HEK293 (cell line): ENCODE measurements around the gene PAM.

ENCODE experiments used
- CTCF ChIA-PET: fragments of 350-600 bp; formaldehyde crosslinking; extraction: SDS; loops from one replicate; lab custom pipeline; 2021; ENCODE audit warnings: antibody characterized with exemption; lab: Yijun Ruan, JAX
- POLR2A ChIA-PET: fragments of 300-600 bp; formaldehyde crosslinking; extraction: SDS; loops from one replicate; lab custom pipeline; 2020; ENCODE audit warnings: antibody characterized with exemption, inconsistent platforms; lab: Yijun Ruan, JAX
- H3K27ac ChIP-seq: fragments of 200-500 bp; sonication (Bioruptor generic); 2 replicates; pipeline ENCODE4 v1.5.1; 2014; ENCODE audit warnings: low read depth, low read length, control low read depth, inconsistent platforms; ENCODE audit errors: extremely low read depth
- H3K36me3 ChIP-seq, 2 experiments: fragments of 200-500 bp in 1 of 2; sonication (Bioruptor generic) in 1 of 2; 1 replicate in 1 of 2; 2 replicates in 1 of 2; pipeline ENCODE4 v1.5.1; 2014 to 2017; ENCODE audit warnings: inconsistent platforms in 2 of 2, low read length in 2 of 2; ENCODE audit not compliant: control insufficient read depth in 2 of 2, insufficient read depth in 1 of 2
- H3K4me1 ChIP-seq: fragments of 200-500 bp; sonication (Bioruptor generic); 2 replicates; pipeline ENCODE4 v1.5.1; 2014; ENCODE audit warnings: mild to moderate bottlenecking, low read length, inconsistent platforms; ENCODE audit not compliant: control insufficient read depth, insufficient read depth
- H3K4me3 ChIP-seq: 2 replicates; pipeline ENCODE4 v1.5.1; 2011; ENCODE audit warnings: low read depth, mild to moderate bottlenecking, control low read depth, low read length, moderate library complexity
- H3K9me3 ChIP-seq: fragments of 200-500 bp; sonication (Bioruptor generic); 2 replicates; pipeline ENCODE4 v1.5.1; 2014; ENCODE audit warnings: low read depth, low read length, inconsistent platforms; ENCODE audit not compliant: control insufficient read depth, insufficient read depth
- EGR2 ChIP-seq: fragments of 450-650 bp; formaldehyde crosslinking; IDR thresholded peaks from 2 replicates; pipeline ENCODE4 v1.5.1; 2016; ENCODE audit warnings: low read depth, missing biosample characterization, missing genetic modification characterization
- GLI2 ChIP-seq: fragments of 450-650 bp; formaldehyde crosslinking; IDR thresholded peaks from 2 replicates; pipeline ENCODE4; 2017; ENCODE audit warnings: missing biosample characterization, missing genetic modification characterization, low read depth, borderline replicate concordance
- GLIS1 ChIP-seq: fragments of 450-650 bp; formaldehyde crosslinking; IDR thresholded peaks from 2 replicates; pipeline ENCODE4 v1.5.1; 2016; ENCODE audit warnings: missing biosample characterization, missing genetic modification characterization
- TRIM28 ChIP-seq: IDR thresholded peaks from 2 replicates; pipeline ENCODE4 v1.6.1; 2011; ENCODE audit warnings: low read length, control low read depth, borderline replicate concordance
- ZFP41 ChIP-seq: fragments of 450-650 bp; formaldehyde crosslinking; IDR thresholded peaks from 2 replicates; pipeline ENCODE4 v1.5.1; 2016; ENCODE audit warnings: missing biosample characterization, missing genetic modification characterization, borderline replicate concordance
- ZNF202 ChIP-seq: fragments of 450-650 bp; formaldehyde crosslinking; IDR thresholded peaks from 2 replicates; pipeline ENCODE4 v1.5.1; 2016; ENCODE audit warnings: missing biosample characterization, missing genetic modification characterization, borderline replicate concordance
- ZNF335 ChIP-seq: fragments of 450-650 bp; formaldehyde crosslinking; conservative IDR thresholded peaks from 2 replicates; pipeline ENCODE4 v1.5.1; 2016; ENCODE audit warnings: missing biosample characterization, missing genetic modification characterization
- ZNF350 ChIP-seq: fragments of 450-650 bp; formaldehyde crosslinking; IDR thresholded peaks from 2 replicates; pipeline ENCODE4 v1.5.0; 2017; ENCODE audit warnings: missing biosample characterization, mild to moderate bottlenecking, missing genetic modification characterization
- ZNF354C ChIP-seq: fragments of 450-650 bp; formaldehyde crosslinking; IDR thresholded peaks from 2 replicates; pipeline ENCODE4 v1.5.1; 2016; ENCODE audit warnings: missing biosample characterization, missing genetic modification characterization, low read depth, borderline replicate concordance
- ZNF37A ChIP-seq: fragments of 450-650 bp; IDR thresholded peaks from 2 replicates; pipeline ENCODE4 v1.5.1; 2018; ENCODE audit warnings: missing biosample characterization, missing genetic modification characterization
- ZNF394 ChIP-seq: fragments of 450-650 bp; formaldehyde crosslinking; IDR thresholded peaks from 2 replicates; pipeline ENCODE4 v1.5.1; 2016; ENCODE audit warnings: missing biosample characterization, missing genetic modification characterization, mild to moderate bottlenecking, moderate library complexity, borderline replicate concordance
- ZNF548 ChIP-seq: fragments of 450-650 bp; formaldehyde crosslinking; IDR thresholded peaks from 2 replicates; pipeline ENCODE4 v1.5.1; 2016; ENCODE audit warnings: missing biosample characterization, missing genetic modification characterization
- ZNF747 ChIP-seq: fragments of 450-650 bp; formaldehyde crosslinking; IDR thresholded peaks from 2 replicates; pipeline ENCODE4 v1.5.1; 2016; ENCODE audit warnings: missing biosample characterization, missing genetic modification characterization
- ZNF76 ChIP-seq: fragments of 450-650 bp; formaldehyde crosslinking; IDR thresholded peaks from 2 replicates; pipeline ENCODE4; 2016; ENCODE audit warnings: low read depth, missing biosample characterization, missing genetic modification characterization, borderline replicate concordance
- TF ChIP-seq, protein P1 (sequence below): fragments of 450-650 bp; formaldehyde crosslinking; IDR thresholded peaks from 2 replicates; pipeline ENCODE4 v1.5.1; 2016; ENCODE audit warnings: missing biosample characterization, missing genetic modification characterization
- TF ChIP-seq, protein P2 (sequence below): fragments of 450-650 bp; formaldehyde crosslinking; IDR thresholded peaks from 2 replicates; pipeline ENCODE4 v1.5.1; 2016; ENCODE audit warnings: missing biosample characterization, missing genetic modification characterization
- TF ChIP-seq, protein P3 (sequence below): fragments of 450-650 bp; formaldehyde crosslinking; IDR thresholded peaks from 2 replicates; pipeline ENCODE4; 2016; ENCODE audit warnings: missing biosample characterization, missing genetic modification characterization
- TF ChIP-seq, protein P4 (sequence below): fragments of 450-650 bp; formaldehyde crosslinking; IDR thresholded peaks from 2 replicates; pipeline ENCODE4 v1.5.1; 2017; ENCODE audit warnings: missing biosample characterization, missing genetic modification characterization
- TF ChIP-seq, protein P5 (sequence below): fragments of 450-650 bp; formaldehyde crosslinking; IDR thresholded peaks from 2 replicates; pipeline ENCODE4 v1.5.1; 2016; ENCODE audit warnings: missing biosample characterization, missing genetic modification characterization
- TF ChIP-seq, protein P6 (sequence below): fragments of 450-650 bp; formaldehyde crosslinking; IDR thresholded peaks from 2 replicates; pipeline ENCODE4 v1.5.1; 2016; ENCODE audit warnings: missing biosample characterization, missing genetic modification characterization

The PAM gene

DNA sequence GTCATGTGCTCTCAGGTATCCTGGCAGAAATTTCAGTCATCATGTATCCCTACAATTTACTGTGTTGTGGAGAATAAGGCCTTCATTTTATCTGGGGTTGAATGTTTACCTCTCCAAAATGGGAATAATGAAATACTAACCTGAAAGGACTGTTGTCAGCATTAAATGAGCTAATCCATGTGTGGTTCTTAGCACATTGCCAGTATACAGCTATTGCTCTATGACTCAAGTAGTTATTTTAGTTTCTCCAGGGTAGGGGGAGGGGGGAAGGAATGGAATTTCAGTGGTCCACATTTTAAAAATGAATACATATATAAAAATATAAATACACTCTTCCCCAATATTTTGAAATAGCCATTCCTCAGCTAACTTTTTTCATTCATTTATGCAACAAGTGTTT lies 3.5 kb downstream of the PAM start (continued):
- TF ChIP-seq, protein P1, sequence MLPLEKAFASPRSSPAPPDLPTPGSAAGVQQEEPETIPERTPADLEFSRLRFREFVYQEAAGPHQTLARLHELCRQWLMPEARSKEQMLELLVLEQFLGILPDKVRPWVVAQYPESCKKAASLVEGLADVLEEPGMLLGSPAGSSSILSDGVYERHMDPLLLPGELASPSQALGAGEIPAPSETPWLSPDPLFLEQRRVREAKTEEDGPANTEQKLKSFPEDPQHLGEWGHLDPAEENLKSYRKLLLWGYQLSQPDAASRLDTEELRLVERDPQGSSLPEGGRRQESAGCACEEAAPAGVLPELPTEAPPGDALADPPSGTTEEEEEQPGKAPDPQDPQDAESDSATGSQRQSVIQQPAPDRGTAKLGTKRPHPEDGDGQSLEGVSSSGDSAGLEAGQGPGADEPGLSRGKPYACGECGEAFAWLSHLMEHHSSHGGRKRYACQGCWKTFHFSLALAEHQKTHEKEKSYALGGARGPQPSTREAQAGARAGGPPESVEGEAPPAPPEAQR (tag by site-specific recombination), result no peak

DNA sequence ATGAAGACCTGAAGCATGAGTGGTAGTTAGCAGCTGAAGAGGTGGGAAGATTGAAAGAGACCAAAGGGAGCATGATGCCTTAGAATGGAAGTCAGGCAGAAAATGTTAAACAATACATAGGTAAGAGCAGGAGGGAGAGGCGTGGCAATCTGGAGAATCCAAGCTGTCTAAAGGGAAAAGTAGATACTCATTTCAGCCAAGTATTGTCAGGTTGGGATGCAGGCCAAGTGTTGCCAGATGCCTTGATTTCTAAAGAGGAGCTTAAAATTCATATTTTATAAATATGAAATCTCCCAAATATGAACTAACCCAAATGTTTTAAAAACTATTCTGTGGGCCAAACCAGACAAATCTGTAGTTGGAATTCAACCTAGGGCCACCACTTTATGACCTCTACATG lies 4.2 kb downstream of the PAM start:
- no peaks in the 10 kb centered on the region for H3K36me3 ChIP-seq
- no peak overlapping the region for H3K4me3 ChIP-seq
- H3K4me1 ChIP-seq, result peaks cover 41% of the 10 kb centered on the region
- TF ChIP-seq TRIM28, result no peak
- TF ChIP-seq ZNF394 (tag by site-specific recombination), result no peak
- TF ChIP-seq, protein P2, sequence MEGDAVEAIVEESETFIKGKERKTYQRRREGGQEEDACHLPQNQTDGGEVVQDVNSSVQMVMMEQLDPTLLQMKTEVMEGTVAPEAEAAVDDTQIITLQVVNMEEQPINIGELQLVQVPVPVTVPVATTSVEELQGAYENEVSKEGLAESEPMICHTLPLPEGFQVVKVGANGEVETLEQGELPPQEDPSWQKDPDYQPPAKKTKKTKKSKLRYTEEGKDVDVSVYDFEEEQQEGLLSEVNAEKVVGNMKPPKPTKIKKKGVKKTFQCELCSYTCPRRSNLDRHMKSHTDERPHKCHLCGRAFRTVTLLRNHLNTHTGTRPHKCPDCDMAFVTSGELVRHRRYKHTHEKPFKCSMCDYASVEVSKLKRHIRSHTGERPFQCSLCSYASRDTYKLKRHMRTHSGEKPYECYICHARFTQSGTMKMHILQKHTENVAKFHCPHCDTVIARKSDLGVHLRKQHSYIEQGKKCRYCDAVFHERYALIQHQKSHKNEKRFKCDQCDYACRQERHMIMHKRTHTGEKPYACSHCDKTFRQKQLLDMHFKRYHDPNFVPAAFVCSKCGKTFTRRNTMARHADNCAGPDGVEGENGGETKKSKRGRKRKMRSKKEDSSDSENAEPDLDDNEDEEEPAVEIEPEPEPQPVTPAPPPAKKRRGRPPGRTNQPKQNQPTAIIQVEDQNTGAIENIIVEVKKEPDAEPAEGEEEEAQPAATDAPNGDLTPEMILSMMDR (tag by site-specific recombination), result no peak
- no peak for TF ChIP-seq GLIS1 (tag by site-specific recombination)
- TF ChIP-seq ZNF335 (tag by site-specific recombination), result no peak
- no peak for TF ChIP-seq ZNF354C (tag by site-specific recombination)
- TF ChIP-seq, protein P3, sequence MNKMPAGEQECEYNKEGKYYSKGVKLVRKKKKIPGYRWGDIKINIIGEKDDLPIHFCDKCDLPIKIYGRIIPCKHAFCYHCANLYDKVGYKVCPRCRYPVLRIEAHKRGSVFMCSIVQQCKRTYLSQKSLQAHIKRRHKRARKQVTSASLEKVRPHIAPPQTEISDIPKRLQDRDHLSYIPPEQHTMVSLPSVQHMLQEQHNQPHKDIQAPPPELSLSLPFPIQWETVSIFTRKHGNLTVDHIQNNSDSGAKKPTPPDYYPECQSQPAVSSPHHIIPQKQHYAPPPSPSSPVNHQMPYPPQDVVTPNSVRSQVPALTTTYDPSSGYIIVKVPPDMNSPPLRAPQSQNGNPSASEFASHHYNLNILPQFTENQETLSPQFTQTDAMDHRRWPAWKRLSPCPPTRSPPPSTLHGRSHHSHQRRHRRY (tag by site-specific recombination), result no peak
- TF ChIP-seq ZNF350 (tag by site-specific recombination), result no peak
- no peak for TF ChIP-seq ZNF37A (tag by site-specific recombination)
- TF ChIP-seq, protein P4, sequence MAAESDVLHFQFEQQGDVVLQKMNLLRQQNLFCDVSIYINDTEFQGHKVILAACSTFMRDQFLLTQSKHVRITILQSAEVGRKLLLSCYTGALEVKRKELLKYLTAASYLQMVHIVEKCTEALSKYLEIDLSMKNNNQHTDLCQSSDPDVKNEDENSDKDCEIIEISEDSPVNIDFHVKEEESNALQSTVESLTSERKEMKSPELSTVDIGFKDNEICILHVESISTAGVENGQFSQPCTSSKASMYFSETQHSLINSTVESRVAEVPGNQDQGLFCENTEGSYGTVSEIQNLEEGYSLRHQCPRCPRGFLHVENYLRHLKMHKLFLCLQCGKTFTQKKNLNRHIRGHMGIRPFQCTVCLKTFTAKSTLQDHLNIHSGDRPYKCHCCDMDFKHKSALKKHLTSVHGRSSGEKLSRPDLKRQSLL (tag by site-specific recombination), result no peak
- no peak for TF ChIP-seq ZFP41 (tag by site-specific recombination)
- no peak for TF ChIP-seq GLI2 (tag by site-specific recombination)
- TF ChIP-seq ZNF747 (tag by site-specific recombination), result no peak
- TF ChIP-seq ZNF548, result no peak
- CTCF ChIA-PET, result interaction anchor here (1.4 kb wide), 1 partner anchor 175 kb away, joined by 4 read pairs; no protein-coding TSS in a partner anchor
- no peak overlapping the region for H3K27ac ChIP-seq
- H3K9me3 ChIP-seq, result no peaks in the 10 kb centered on the region
- POLR2A ChIA-PET, result no interaction called here

DNA sequence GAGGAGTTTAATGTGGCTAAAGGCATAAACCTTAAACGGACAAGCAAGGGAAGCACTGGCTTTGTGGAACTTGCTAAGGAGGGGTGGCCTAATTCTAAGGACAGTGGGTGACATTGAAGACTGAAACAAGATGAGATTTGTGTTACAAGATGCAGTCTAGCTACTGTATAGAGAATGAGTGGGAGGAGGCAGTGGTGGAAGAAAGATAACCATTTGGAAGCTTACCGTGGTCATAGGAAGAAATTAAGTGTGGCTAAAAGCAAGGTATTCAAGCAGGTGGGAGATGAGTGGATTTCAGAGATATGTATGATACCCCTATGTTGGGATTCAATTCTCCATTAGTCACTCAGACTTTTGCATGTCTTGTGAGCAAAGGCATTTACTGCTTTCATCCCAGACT lies 4.6 kb downstream of the PAM start:
- ChIA-PET CTCF (interaction anchor here (1.4 kb wide), 1 partner anchor 175 kb away, joined by 4 read pairs; no protein-coding TSS in a partner anchor), POLR2A (interaction anchor here (0.6 kb wide), 1 partner anchor 670 kb away, joined by 3 read pairs; no protein-coding TSS in a partner anchor)
- H3K9me3 ChIP-seq, result no peaks in the 10 kb centered on the region
- TF ChIP-seq, protein P5, sequence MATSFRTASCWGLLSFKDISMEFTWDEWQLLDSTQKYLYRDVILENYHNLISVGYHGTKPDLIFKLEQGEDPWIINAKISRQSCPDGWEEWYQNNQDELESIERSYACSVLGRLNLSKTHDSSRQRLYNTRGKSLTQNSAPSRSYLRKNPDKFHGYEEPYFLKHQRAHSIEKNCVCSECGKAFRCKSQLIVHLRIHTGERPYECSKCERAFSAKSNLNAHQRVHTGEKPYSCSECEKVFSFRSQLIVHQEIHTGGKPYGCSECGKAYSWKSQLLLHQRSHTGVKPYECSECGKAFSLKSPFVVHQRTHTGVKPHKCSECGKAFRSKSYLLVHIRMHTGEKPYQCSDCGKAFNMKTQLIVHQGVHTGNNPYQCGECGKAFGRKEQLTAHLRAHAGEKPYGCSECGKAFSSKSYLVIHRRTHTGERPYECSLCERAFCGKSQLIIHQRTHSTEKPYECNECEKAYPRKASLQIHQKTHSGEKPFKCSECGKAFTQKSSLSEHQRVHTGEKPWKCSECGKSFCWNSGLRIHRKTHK (tag by site-specific recombination), result no peak
- TF ChIP-seq ZNF202 (no peak), EGR2 (tag by site-specific recombination) (peak; percentile 47; the same call in 1 of the 2 replicates), ZNF548 (no peak), ZNF76 (tag by site-specific recombination) (no peak)
- TF ChIP-seq, protein P6, sequence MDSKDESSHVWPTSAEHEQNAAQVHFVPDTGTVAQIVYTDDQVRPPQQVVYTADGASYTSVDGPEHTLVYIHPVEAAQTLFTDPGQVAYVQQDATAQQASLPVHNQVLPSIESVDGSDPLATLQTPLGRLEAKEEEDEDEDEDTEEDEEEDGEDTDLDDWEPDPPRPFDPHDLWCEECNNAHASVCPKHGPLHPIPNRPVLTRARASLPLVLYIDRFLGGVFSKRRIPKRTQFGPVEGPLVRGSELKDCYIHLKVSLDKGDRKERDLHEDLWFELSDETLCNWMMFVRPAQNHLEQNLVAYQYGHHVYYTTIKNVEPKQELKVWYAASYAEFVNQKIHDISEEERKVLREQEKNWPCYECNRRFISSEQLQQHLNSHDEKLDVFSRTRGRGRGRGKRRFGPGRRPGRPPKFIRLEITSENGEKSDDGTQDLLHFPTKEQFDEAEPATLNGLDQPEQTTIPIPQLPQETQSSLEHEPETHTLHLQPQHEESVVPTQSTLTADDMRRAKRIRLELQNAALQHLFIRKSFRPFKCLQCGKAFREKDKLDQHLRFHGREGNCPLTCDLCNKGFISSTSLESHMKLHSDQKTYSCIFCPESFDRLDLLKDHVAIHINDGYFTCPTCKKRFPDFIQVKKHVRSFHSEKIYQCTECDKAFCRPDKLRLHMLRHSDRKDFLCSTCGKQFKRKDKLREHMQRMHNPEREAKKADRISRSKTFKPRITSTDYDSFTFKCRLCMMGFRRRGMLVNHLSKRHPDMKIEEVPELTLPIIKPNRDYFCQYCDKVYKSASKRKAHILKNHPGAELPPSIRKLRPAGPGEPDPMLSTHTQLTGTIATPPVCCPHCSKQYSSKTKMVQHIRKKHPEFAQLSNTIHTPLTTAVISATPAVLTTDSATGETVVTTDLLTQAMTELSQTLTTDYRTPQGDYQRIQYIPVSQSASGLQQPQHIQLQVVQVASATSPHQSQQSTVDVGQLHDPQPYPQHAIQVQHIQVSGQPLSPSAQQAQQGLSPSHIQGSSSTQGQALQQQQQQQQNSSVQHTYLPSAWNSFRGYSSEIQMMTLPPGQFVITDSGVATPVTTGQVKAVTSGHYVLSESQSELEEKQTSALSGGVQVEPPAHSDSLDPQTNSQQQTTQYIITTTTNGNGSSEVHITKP (tag by site-specific recombination), result peak; percentile 67

More for the DNA sequence above, 4.6 kb downstream of the PAM start:
- Histone ChIP-seq H3K4me1 (peaks cover 41% of the 10 kb centered on the region), H3K27ac (no peak overlapping the region), H3K4me3 (no peak overlapping the region), H3K36me3 (no peaks in the 10 kb centered on the region)
